C4-2B (cell line): Measurements from ENCODE around the gene GMDS.

ENCODE experiments used
- CTCF ChIP-seq: fragments of 450-650 bp; conservative IDR thresholded peaks from 2 replicates; pipeline ENCODE4 v1.5.1; 2017; ENCODE audit warnings: mild to moderate bottlenecking
- ZFX ChIP-seq: fragments of 450-650 bp; IDR thresholded peaks from 2 replicates; pipeline ENCODE4 v1.6.1; 2017

DNA sequence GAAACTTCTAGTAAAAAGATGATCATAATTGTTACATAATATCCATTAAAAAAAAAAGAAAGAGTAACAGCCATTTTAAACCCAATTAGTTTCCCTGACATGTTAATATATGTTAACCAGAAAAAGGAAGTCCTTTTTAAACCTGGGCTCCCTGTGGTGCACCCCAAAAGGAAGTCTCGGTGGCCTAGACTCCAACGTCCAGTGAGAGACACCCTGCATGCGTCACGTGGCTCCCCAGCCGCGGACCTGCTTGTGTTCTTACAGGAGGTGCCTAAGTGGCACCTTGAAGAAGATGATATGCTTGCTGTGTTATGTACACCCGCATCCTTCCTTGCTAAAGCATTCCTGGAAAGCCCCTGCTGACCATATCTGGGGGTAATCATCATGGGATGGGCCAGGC is 585.6 kb downstream of the GMDS start:
- TF ChIP-seq CTCF (no peak), ZFX (no peak)
